ENCODE measurements around the gene UPF1. TPM values are rescaled to one million over a fixed set of nuclear protein-coding genes. Genes with fewer than 3 reads are reported as not detected.
A peak's percentile ranks its signal among the peaks of the same experiment; 100 is the strongest.

Gene UPF1
- polyA plus RNA-seq, 2 of the 4 experiments (the other 2 are of a cell fraction): 19.2 to 28.6 TPM

- TF ChIP-seq KDM1A (IDR thresholded peaks at IDR 0.05; ENCODE audit: low read depth) (peak; percentile 11; the same call in 1 of the 2 replicates), PBX3 (IDR thresholded peaks at IDR 0.05) (no peak)
- POLR2A ChIA-PET: no interaction called here
- ATAC-seq (no peak), FAIRE-seq (no peak), DNase-seq (ENCODE audit: low read depth in 1 of 2, low spot score in 1 of 2) (no peak)
- H3K9me3 ChIP-seq: no peaks in the 10 kb centered on the region
- H3K4me2 ChIP-seq: no peak overlapping the region
- WGBS (ENCODE audit: missing lambda C conversion rate): 95% methylated on average over 22 of the region's 25 CpGs
- no peak overlapping the region for H3K27ac ChIP-seq
- peaks cover 11% of the 10 kb centered on the region; the same call in 2 of the 3 replicates for H3K4me1 ChIP-seq
- H3K4me3 ChIP-seq: no peak overlapping the region
- CTCF ChIA-PET: no interaction called here
Observed at GRCh38 chr19:18897094-18898029, 65.6 kb downstream of the UPF1 start.

- ATAC-seq: no peak
- Histone ChIP-seq H3K4me3 (no peak overlapping the region), H3K4me1 (peaks cover 11% of the 10 kb centered on the region; the same call in 2 of the 3 replicates), H3K4me2 (no peak overlapping the region), H3K27ac (no peak overlapping the region), H3K9me3 (no peaks in the 10 kb centered on the region)
- no peak for DNase-seq (ENCODE audit: low read depth in 1 of 2, low spot score in 1 of 2)
- ChIA-PET CTCF (interaction anchor here (1.9 kb wide), 1 partner anchor 90 kb away, joined by 6 read pairs; no protein-coding TSS in a partner anchor), POLR2A (no interaction called here)
- no peak for TF ChIP-seq KDM1A (IDR thresholded peaks at IDR 0.05; ENCODE audit: low read depth)
- TF ChIP-seq BCL3 (IDR thresholded peaks at IDR 0.05): no peak
- no peak for TF ChIP-seq CEBPB (IDR thresholded peaks at IDR 0.05)
- TF ChIP-seq HDAC2 (IDR thresholded peaks at IDR 0.05): no peak
- TF ChIP-seq TFCP2L1 (CRISPR knock-in tag; IDR thresholded peaks at IDR 0.05): no peak
- 73% methylated on average over 4 of the region's 18 CpGs for WGBS (ENCODE audit: missing lambda C conversion rate)
- FAIRE-seq: no peak
Observed at GRCh38 chr19:18898081-18898606, 66.4 kb downstream of the UPF1 start.

GRCh38 chr19:18898607-18899408 is 67.0 kb downstream of the UPF1 start:
- POLR2A ChIA-PET: no interaction called here
- ATAC-seq: no peak
- FAIRE-seq: no peak

More at GRCh38 chr19:18898607-18899408, 67.0 kb downstream of the UPF1 start:
- no peak overlapping the region for H3K4me2 ChIP-seq
- CTCF ChIA-PET: interaction anchor here (1.9 kb wide), 1 partner anchor 89 kb away, joined by 6 read pairs; no protein-coding TSS in a partner anchor
- peaks cover 11% of the 10 kb centered on the region; the same call in 2 of the 3 replicates for H3K4me1 ChIP-seq
- no peaks in the 10 kb centered on the region for H3K9me3 ChIP-seq
- TF ChIP-seq RNF2 (IDR thresholded peaks at IDR 0.05; ENCODE audit: borderline replicate concordance, low read depth) (no peak), RCOR1 (IDR thresholded peaks at IDR 0.05; ENCODE audit: low read depth, low read length) (no peak), JUN (IDR thresholded peaks at IDR 0.05) (no peak), MAFK (IDR thresholded peaks at IDR 0.05; ENCODE audit: partially characterized antibody) (no peak), CTCF (IDR thresholded peaks at IDR 0.05) (no peak), GATA3 (IDR thresholded peaks at IDR 0.05; ENCODE audit: borderline replicate concordance) (no peak), ZSCAN20 (CRISPR knock-in tag; IDR thresholded peaks at IDR 0.05) (no peak), USF2 (IDR thresholded peaks at IDR 0.05) (no peak), ZNF302 (CRISPR knock-in tag; IDR thresholded peaks at IDR 0.05) (no peak), TP53 (CRISPR knock-in tag; IDR thresholded peaks at IDR 0.05) (no peak), CHD2 (IDR thresholded peaks at IDR 0.05; ENCODE audit: low read length, partially characterized antibody) (no peak), CHD4 (IDR thresholded peaks at IDR 0.05; ENCODE audit: borderline replicate concordance) (no peak), HOXA7 (CRISPR knock-in tag; IDR thresholded peaks at IDR 0.05) (no peak)
- 55% methylated on average over 5 of the region's 18 CpGs for WGBS (ENCODE audit: missing lambda C conversion rate)
- no peak overlapping the region for H3K27ac ChIP-seq
- no peak overlapping the region for H3K4me3 ChIP-seq
- DNase-seq (ENCODE audit: low read depth in 1 of 2, low spot score in 1 of 2): no peak

All from A549 (cell line).